HFF-Myc (cell line): ENCODE results near the gene FAM241B.

ENCODE experiments used
- DNase-seq: peaks from one replicate; pipeline ENCODE4 v3.0.0-alpha.2; 2011; ENCODE audit warnings: low read depth; ENCODE audit errors: extremely low read depth
- H3K4me3 ChIP-seq: replicated peaks from 2 replicates; pipeline ENCODE4 v1.5.1; 2011; ENCODE audit warnings: low read depth, mild to moderate bottlenecking, control low read depth, low read length
- CTCF ChIP-seq: IDR thresholded peaks from 2 replicates; pipeline ENCODE4 v1.5.1; 2012; ENCODE audit warnings: mild to moderate bottlenecking, low read depth, low read length, control low read depth; ENCODE audit errors: missing control alignments

Gene FAM241B

DNA sequence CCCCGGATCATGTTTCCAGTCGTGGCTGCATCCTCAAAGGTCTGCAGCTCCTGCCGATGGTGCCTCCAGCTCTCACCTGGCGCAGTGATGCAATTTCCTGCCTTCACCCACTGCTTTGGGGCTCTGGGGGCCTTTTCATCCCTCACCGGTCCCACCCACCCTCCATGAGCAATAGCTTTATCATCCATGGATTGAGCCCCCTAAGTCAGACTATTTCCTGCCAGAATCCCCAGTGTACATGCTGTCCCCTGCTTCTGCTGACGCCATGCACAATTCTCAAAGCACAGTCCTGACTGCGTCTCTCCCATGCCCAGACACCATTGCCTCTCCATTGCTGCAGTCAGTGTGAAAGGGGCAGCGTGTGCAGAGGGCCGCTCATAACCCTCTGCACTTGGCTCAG is 49.7 kb downstream of the FAM241B start:
- TF ChIP-seq CTCF = no peak
- DNase-seq = no peak
- no peak overlapping the region for H3K4me3 ChIP-seq

- H3K4me3 ChIP-seq = no peak overlapping the region
- no peak for DNase-seq
- TF ChIP-seq CTCF = no peak
These were observed 50.6 kb downstream of the FAM241B start for GRCh38 chr10:69680610-69681009.

GRCh38 chr10:69681436-69681835 is 51.4 kb downstream of the FAM241B start:
- H3K4me3 ChIP-seq = no peak overlapping the region
- DNase-seq = no peak
- no peak for TF ChIP-seq CTCF

DNA sequence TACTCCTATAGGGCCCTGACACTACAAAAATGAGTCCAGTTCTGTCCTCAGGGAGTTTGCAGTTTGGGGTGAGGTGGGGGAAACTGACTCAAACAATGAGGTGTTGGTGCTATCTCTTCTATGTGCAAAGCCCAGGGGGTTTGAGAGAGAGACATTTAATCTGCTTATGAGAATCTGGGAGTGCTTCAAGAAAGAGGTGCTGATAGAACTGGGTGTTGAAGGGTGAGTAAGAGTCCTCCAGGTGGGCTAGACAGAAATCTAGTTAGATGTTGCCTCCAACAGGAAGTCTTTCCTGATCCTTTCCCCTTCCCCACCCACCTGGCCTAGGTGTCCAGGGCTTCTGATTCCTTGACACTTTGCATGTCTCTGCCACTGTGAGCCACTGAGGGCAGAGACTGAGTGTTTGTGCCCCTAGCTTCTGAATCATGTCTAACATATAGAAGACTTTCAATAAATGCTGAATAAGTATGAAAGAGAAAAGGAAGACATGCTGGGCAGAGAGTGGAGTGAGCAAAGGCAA is 53.0 kb downstream of the FAM241B start:
- DNase-seq = no peak
- H3K4me3 ChIP-seq = no peak overlapping the region
- no peak for TF ChIP-seq CTCF
